G401.6 (cell line): ENCODE measurements around the gene PPP1R2B.
"Not testable (repeated sequence)": the region's sequence is repeated elsewhere in the genome, so short reads cannot be mapped to it uniquely, and the experiment has no call there.

Experiments
- FAIRE-seq: peaks from 2 replicates; lab custom pipeline; 2012; peaks lifted over from hg19 to GRCh38; lab: Jason Lieb, UNC

The PPP1R2B gene

GRCh38 chr5:156850206-156850751, at the start of gene PPP1R2B:
Gene PPP1R2B (plus strand): TSS chr5:156850295. CDS start chr5:156850563, 268 bp downstream.
- no peak for FAIRE-seq

DNA sequence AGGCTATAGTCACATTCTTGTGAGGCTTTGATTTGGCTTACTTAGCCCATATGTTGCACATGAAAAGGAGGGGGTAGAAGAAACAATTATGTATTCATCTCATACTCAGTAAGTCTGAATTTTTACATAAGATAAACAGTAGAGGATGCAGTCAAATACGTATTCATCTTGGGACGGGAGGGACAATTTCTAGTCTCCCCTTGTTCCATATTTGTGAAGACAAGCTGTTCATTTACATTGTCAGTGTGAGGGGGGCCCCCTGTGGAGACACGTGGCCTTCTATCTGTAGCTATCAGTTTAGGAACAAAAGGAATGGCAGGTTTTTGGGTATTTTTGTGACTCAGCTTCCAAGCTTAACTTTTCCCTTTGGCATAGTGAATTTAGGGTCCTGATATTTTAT, 49.2 kb upstream of the PPP1R2B start:
- FAIRE-seq, result no peak

DNA sequence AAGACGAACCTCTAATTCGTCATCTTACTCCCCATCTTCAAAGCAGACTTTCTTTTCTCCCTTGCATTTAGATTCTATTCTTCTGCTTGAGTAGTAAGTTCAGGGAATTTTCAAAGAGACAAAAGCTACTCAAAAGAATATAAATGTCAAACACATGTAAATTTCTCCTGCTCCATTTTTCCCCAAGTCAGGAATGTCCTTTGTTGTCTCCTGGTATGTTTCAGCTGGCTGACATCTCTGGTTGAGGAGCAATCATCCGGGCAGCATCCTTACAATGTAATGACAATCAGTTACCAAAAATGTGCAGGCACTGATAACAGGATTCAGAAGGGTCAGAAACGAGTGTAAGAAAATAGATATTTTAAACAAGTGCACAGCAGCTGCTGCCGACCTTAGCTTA, 47.6 kb upstream of the PPP1R2B start:
- FAIRE-seq, result no peak

GRCh38 chr5:156803404-156803803, 46.7 kb upstream of the PPP1R2B start:
- no peak for FAIRE-seq

GRCh38 chr5:156812959-156813358, 37.1 kb upstream of the PPP1R2B start:
- no peak for FAIRE-seq

- FAIRE-seq, result no peak
Observed at GRCh38 chr5:156815988-156816599, 34.0 kb upstream of the PPP1R2B start.

DNA sequence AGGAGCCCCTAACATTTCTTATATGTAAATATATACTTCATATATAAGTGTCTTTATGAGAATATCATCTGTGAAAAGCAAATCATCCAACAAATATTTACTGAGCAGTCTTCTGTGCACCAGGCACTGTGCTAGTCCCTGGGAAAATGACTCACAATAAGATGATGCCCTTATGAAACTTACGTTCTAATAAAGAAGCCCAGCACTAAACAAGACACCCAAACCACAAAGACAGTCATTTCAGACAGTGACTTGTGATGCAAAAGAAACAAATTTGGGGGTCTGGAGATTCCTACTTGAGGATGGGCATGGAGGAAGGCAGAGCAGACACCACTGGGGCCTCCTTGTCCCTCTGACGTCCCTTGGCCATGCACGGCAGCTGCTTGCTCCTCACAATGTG, 30.6 kb upstream of the PPP1R2B start:
- FAIRE-seq, result no peak

- no peak for FAIRE-seq
Observed at GRCh38 chr5:156819967-156820581, 30.0 kb upstream of the PPP1R2B start.

- FAIRE-seq, result no peak
Observed at GRCh38 chr5:156824241-156824640, 25.9 kb upstream of the PPP1R2B start.

DNA sequence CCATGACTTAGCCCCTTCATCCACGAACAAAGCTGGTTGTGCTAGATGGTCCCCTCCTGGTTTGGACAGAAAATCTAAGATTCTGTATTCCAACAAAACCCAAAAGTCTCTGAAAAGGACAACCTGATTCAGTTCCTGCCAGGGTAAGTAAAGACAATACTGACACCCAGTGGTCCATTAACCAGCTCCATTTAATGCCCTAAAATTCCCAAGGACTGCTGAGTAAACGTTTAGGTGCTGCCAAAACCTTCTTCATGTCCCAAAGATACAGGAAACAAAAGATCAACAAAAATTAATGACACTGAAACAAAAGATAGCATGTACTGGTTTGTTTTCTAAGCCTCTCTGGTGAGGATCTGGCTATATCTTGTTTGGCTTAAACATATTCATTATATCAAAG, 25.3 kb upstream of the PPP1R2B start:
- FAIRE-seq, result no peak

DNA sequence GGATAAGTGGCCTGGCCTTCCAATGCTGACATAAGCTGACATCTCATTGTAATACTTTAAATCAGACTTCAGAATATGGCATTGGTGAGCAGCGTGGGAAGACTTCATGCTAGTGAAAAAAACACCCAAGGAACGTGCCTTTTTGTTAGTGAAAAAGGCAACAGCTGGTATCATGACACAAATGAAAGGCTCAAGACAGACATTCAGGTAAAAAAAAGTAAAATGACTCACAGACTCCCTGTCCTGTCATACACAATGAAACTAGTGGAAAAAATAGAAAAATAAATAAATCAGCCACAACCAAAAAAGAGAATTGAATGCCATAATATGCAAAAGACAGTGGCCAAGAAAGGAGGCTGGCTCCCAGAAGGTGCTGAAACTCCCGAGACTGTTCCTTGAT, 24.4 kb upstream of the PPP1R2B start:
- FAIRE-seq, result no peak

DNA sequence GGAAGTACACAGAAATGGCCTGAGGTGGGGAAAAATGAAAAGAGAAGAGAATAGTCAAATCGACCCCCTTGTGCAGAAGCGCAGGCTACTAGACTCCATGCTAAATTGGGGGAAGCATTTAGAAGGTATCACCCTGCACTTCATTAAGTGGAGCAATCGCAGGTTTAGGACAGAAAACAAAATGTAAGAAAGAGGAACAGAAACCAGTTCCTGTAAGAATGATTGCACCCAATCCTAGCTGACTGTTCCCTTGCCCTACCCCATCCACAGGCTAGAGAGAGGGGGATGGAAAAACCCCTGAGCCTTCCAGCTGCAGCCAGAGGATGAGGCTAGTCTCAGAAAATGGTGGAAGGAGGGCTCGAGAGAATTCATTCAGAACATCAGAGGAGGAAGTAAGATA, 23.9 kb upstream of the PPP1R2B start:
- no peak for FAIRE-seq

DNA sequence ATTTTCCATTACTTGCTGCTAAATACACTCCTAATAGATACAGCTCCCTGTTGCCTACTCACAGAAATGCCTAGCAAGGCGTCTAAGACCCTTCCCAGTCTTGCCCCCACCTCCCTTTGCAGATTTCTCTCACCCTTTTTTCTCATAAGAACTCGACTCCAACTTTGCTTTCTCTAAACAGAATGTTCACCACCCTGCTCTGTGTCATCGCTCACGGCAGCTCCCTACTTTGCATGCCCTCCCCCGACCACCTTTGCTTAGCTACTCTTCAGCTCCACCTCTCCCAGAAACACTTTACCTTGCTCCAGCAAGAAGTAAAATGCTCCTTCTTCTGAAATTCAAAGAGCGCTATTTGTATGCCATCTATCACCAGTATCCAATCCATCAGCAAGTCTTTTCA, 15.2 kb upstream of the PPP1R2B start:
- FAIRE-seq, result no peak

- FAIRE-seq, result no peak
Observed at GRCh38 chr5:156835905-156836304, 14.2 kb upstream of the PPP1R2B start.

DNA sequence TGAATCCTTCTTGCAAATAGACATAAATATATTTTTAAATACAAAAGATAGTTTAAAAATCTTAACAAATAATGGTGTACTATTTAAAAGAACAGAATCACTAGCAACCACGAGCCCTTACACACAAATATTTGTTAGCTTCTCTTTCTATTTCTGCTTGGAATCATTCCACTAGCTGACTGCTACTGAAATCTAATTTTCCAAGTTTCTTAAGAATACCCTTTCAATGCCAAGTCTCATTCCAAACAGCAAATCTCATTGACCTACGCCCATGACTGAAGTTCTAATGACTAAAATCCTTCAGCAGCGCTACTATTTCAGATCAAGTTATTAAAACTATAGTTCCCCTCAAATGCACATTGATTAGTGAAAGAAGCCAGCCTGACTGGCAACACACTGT, 13.2 kb upstream of the PPP1R2B start:
- FAIRE-seq, result no peak

DNA sequence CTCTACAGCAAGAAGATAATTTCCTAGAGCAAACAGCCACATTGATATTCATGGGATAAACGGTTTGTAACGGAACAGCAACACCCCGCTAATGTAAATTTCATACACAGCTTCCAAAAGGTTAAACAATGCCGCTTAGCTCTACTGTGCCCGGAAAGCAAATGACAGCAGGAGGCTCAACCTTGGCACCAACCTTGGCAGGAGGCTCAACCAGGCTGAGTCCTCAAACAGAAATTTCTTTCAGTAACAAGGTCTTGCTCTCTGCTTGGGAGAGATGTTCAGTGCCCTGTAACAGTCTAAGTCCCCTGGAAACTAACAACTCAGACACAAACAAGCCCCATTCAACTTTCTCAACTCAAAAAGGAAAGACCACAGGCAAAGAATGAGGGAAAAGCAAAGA, 11.1 kb upstream of the PPP1R2B start:
- FAIRE-seq, result no peak

DNA sequence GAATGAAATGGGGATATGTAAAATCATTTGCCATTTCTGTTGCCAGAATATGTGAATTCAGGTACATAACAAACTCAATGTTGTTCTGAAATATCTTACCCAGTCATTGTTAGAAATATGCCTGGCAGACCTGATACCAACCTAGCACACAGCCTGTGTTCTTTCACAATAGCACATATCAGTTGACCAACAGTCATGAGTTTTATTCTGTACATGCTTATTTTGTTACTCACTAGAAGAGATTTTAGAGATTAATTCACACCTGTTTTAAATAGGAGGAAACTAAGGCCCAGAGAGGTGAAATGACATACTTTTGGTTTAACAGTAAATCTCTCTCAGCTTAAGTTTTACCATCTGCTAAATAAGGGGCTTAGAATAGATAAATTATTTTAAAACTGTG, 8.4 kb upstream of the PPP1R2B start:
- FAIRE-seq, result no peak

GRCh38 chr5:156846914-156847313, 3.2 kb upstream of the PPP1R2B start:
- no peak for FAIRE-seq

- FAIRE-seq, result not testable (repeated sequence)
Observed at GRCh38 chr5:156848447-156848846, 1.6 kb upstream of the PPP1R2B start.

DNA sequence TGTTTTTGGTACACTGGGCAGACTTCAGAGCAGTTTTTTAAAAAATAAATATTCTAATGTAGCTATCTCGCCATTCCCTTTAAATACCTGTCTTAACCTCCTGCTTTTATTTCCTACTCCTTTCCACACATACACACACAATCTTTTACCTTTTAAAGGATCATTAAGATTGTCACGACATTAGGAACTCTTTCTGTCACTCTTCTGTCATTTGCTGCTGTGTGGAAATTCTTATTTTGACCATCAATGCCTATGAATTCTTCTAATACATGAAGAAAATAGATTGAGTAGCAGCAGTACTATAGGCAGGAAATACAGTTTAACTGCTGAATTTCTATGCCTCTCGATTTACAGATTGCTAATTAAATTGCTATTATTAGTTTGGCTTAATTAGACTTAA, 1.8 kb downstream of the PPP1R2B start:
- no peak for FAIRE-seq

- FAIRE-seq, result not testable (repeated sequence)
Observed at GRCh38 chr5:156853055-156853454, 3.0 kb downstream of the PPP1R2B start.

GRCh38 chr5:156865427-156865826, 15.3 kb downstream of the PPP1R2B start:
- no peak for FAIRE-seq

- no peak for FAIRE-seq
Observed at GRCh38 chr5:156870498-156870839, 20.4 kb downstream of the PPP1R2B start.

- no peak for FAIRE-seq
Observed at GRCh38 chr5:156871212-156871611, 21.1 kb downstream of the PPP1R2B start.
